Measurements from ENCODE around the gene MRPS5.
A peak's percentile ranks its signal among the peaks of the same experiment; 100 is the strongest.

MRPS5 gene

GRCh38 chr2:95121407-95122196, at the start of gene MRPS5:
TSS of gene MRPS5 (minus strand) at chr2:95121808. CDS start at chr2:95121791, 17 bp downstream.
- no peak for DNase-seq (ENCODE audit: low read depth, low spot score)
- POLR2A ChIA-PET: interaction anchor here (0.7 to 1.3 kb wide), 4 partner anchors 11 to 44 kb away, joined by 3 to 7 read pairs (median 3); partner anchors contain the start of genes ZNF2 and ZNF514
- CTCF ChIA-PET: interaction anchor here (0.9 to 1.7 kb wide), 5 partner anchors 11 to 136 kb away, joined by 3 to 6 read pairs (median 6); partner anchors contain the start of gene ZNF514
- peak; percentile 31 for TF ChIP-seq CTCF (IDR thresholded peaks at IDR 0.05; ENCODE audit: insufficient read depth, low read length, missing control alignments)
- peak within 1 kb of the TSS; percentile 93 for H3K4me3 ChIP-seq (ENCODE audit: low read depth, low read length)

- POLR2A ChIA-PET: interaction anchor here (1.2 kb wide), 1 partner anchor 44 kb away, joined by 7 read pairs; the partner anchor contains the start of gene MRPS5
- DNase-seq (ENCODE audit: low read depth, low spot score): no peak
- peak overlapping the region; percentile 100 for H3K4me3 ChIP-seq (ENCODE audit: low read depth, low read length)
- CTCF ChIA-PET: interaction anchor here (1.0 to 1.2 kb wide), 2 partner anchors 24 to 40 kb away, joined by 3 to 4 read pairs; no protein-coding TSS in a partner anchor
- no peak for TF ChIP-seq CTCF (IDR thresholded peaks at IDR 0.05; ENCODE audit: insufficient read depth, low read length, missing control alignments)
Observed at GRCh38 chr2:95166065-95166763, 44.6 kb upstream of the MRPS5 start.

- peak within 1 kb of the TSS; percentile 100 for H3K4me3 ChIP-seq (ENCODE audit: low read depth, low read length)
- CTCF ChIA-PET: interaction anchor here (1.0 kb wide), 2 partner anchors 25 to 50 kb away, joined by 3 read pairs; no protein-coding TSS in a partner anchor
- peak; percentile 82 for DNase-seq (ENCODE audit: low read depth, low spot score)
- no peak for TF ChIP-seq CTCF (IDR thresholded peaks at IDR 0.05; ENCODE audit: insufficient read depth, low read length, missing control alignments)
- POLR2A ChIA-PET: interaction anchor here (1.2 kb wide), 1 partner anchor 44 kb away, joined by 7 read pairs; the partner anchor contains the start of gene MRPS5
Observed at GRCh38 chr2:95165371-95166064, 43.9 kb upstream of the MRPS5 start, which contains the start of gene ZNF2. TSS of gene ZNF2 (plus strand) at chr2:95165809. CDS start at chr2:95176227, 10,418 bp downstream.

- POLR2A ChIA-PET: interaction anchor here (1.2 kb wide), 1 partner anchor 43 kb away, joined by 7 read pairs; the partner anchor contains the start of gene MRPS5
Observed at GRCh38 chr2:95165030-95165370, 43.4 kb upstream of the MRPS5 start.

More at GRCh38 chr2:95165030-95165370, 43.4 kb upstream of the MRPS5 start:
- DNase-seq (ENCODE audit: low read depth, low spot score): no peak
- CTCF ChIA-PET: interaction anchor here (1.0 kb wide), 1 partner anchor 49 kb away, joined by 3 read pairs; no protein-coding TSS in a partner anchor
- no peak for TF ChIP-seq CTCF (IDR thresholded peaks at IDR 0.05; ENCODE audit: insufficient read depth, low read length, missing control alignments)
- H3K4me3 ChIP-seq (ENCODE audit: low read depth, low read length): peak overlapping the region; percentile 100

All from AG04449 (cell line).